ENCODE data around the gene GPX3. TPM values are rescaled to one million over a fixed set of nuclear protein-coding genes. Genes with fewer than 3 reads are reported as not detected.

Gene GPX3
- polyA plus RNA-seq, 1 of the 3 experiments (the other 2 are of a cell fraction): 3.2 TPM

DNA sequence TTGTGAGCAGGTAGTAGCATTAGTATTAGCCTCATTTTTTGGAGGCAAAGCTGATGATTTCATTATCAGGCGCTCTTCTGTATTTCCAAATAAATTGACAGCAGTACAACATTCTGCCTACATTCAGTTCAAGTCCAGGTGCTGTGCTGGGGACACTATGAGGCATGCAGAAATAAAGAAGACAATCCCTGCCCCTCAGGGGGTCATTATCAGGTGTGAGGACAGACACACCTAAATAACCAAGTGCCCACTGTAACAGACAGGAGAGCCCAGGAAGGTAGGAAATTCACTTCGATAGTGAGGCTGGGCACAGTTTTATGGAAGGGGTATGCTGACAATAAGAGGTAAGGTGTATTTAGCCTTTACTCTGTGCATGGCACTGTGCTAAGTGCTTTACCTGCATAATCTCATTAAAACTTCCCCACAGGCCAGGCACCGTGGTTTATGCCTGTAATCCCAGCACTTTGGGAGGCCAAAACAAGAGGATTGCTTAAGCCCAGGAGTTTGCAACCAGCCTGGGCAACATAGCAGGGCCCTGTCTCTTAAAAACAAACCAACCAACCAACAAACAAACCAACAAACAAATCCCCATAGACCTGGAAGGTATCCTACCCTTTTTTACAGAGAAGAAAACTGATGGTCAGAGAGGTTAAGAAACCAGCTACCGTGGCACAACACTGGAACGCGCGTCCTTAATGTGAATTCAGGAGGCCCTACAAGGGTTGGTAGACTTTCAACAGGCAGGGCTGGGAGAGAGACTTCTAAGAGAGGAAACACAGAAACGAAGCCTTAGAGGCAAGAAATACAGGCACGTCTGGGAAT, 17.5 kb upstream of the GPX3 start (continued):
- TF ChIP-seq NRF1 (IDR thresholded peaks at IDR 0.05; ENCODE audit: low read depth, low read length): no peak
- TF ChIP-seq SMC3 (IDR thresholded peaks at IDR 0.05; ENCODE audit: low read depth, low read length): no peak

- POLR2A ChIA-PET: no interaction called here
- WGBS (ENCODE audit: low lambda C conversion rate): 56% methylated on average over 3 of the region's 3 CpGs
These were observed 16.9 kb upstream of the GPX3 start for GRCh38 chr5:151003503-151003860.

More at GRCh38 chr5:151003503-151003860, 16.9 kb upstream of the GPX3 start:
- H3F3A ChIP-seq (replicated peaks; ENCODE audit: insufficient read depth): no peaks in the 10 kb centered on the region
- no peak overlapping the region for H3K9ac ChIP-seq
- H3K4me3 ChIP-seq (ENCODE audit: low read depth in 2 of 2, low read length in 1 of 2): no peak overlapping the region
- H3K27ac ChIP-seq (ENCODE audit: low read depth in 2 of 2, low read length in 1 of 2): no peak overlapping the region
- TF ChIP-seq TEAD4 (IDR thresholded peaks at IDR 0.05; ENCODE audit: borderline replicate concordance, insufficient read depth): no peak
- TF ChIP-seq GABPA (IDR thresholded peaks at IDR 0.05; ENCODE audit: low read depth): no peak
- TF ChIP-seq ZBTB33 (IDR thresholded peaks at IDR 0.05; ENCODE audit: borderline replicate concordance, low read depth): no peak
- no peak for TF ChIP-seq EZH2phosphoT487 (IDR thresholded peaks at IDR 0.05; ENCODE audit: borderline replicate concordance, low read depth)
- no peak for TF ChIP-seq TAF1 (IDR thresholded peaks at IDR 0.05; ENCODE audit: borderline replicate concordance, low read depth, low read length)
- no peak for TF ChIP-seq TCF12 (IDR thresholded peaks at IDR 0.05)
- TF ChIP-seq USF1 (IDR thresholded peaks at IDR 0.05; ENCODE audit: borderline replicate concordance, low read depth): no peak
- no peak for TF ChIP-seq RXRA (IDR thresholded peaks at IDR 0.05; ENCODE audit: borderline replicate concordance, low read depth)
- TF ChIP-seq REST (IDR thresholded peaks at IDR 0.05; ENCODE audit: low read depth, low read length): no peak
- no peak for TF ChIP-seq RCOR1 (IDR thresholded peaks at IDR 0.05; ENCODE audit: low read length)
- TF ChIP-seq NFIC (IDR thresholded peaks at IDR 0.05; ENCODE audit: borderline replicate concordance): no peak
- TF ChIP-seq RAD21 (IDR thresholded peaks at IDR 0.05; ENCODE audit: low read length): no peak
- TF ChIP-seq, protein P1, sequence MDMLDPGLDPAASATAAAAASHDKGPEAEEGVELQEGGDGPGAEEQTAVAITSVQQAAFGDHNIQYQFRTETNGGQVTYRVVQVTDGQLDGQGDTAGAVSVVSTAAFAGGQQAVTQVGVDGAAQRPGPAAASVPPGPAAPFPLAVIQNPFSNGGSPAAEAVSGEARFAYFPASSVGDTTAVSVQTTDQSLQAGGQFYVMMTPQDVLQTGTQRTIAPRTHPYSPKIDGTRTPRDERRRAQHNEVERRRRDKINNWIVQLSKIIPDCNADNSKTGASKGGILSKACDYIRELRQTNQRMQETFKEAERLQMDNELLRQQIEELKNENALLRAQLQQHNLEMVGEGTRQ (IDR thresholded peaks at IDR 0.05; ENCODE audit: borderline replicate concordance, low read depth, low read length): no peak
- TF ChIP-seq EP300 (IDR thresholded peaks at IDR 0.05; ENCODE audit: borderline replicate concordance in 1 of 2, low read depth in 1 of 2, low read length in 1 of 2): no peak
- no peak for TF ChIP-seq MXI1 (IDR thresholded peaks at IDR 0.05; ENCODE audit: low read depth, low read length)
- no peak for TF ChIP-seq RFX5 (IDR thresholded peaks at IDR 0.05; ENCODE audit: low read length)
- TF ChIP-seq ELF1 (IDR thresholded peaks at IDR 0.05): no peak
- TF ChIP-seq FOXM1 (IDR thresholded peaks at IDR 0.05; ENCODE audit: low read depth): no peak
- TF ChIP-seq NRF1 (IDR thresholded peaks at IDR 0.05; ENCODE audit: low read depth, low read length): no peak
- TF ChIP-seq, protein P2, sequence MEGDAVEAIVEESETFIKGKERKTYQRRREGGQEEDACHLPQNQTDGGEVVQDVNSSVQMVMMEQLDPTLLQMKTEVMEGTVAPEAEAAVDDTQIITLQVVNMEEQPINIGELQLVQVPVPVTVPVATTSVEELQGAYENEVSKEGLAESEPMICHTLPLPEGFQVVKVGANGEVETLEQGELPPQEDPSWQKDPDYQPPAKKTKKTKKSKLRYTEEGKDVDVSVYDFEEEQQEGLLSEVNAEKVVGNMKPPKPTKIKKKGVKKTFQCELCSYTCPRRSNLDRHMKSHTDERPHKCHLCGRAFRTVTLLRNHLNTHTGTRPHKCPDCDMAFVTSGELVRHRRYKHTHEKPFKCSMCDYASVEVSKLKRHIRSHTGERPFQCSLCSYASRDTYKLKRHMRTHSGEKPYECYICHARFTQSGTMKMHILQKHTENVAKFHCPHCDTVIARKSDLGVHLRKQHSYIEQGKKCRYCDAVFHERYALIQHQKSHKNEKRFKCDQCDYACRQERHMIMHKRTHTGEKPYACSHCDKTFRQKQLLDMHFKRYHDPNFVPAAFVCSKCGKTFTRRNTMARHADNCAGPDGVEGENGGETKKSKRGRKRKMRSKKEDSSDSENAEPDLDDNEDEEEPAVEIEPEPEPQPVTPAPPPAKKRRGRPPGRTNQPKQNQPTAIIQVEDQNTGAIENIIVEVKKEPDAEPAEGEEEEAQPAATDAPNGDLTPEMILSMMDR (IDR thresholded peaks at IDR 0.05): no peak
- no peaks in the 10 kb centered on the region for H3K9me2 ChIP-seq
- no peaks in the 10 kb centered on the region for H3K9me3 ChIP-seq
- no peaks in the 10 kb centered on the region for H3K27me3 ChIP-seq (ENCODE audit: insufficient read depth)
- no peaks in the 10 kb centered on the region for H3K79me2 ChIP-seq (ENCODE audit: insufficient read depth)
- H3K4me2 ChIP-seq: no peak overlapping the region
- H3K4me1 ChIP-seq (ENCODE audit: control insufficient read depth in 1 of 2, insufficient read depth in 2 of 2, low read depth in 1 of 2, low read length in 1 of 2): no peaks in the 10 kb centered on the region; a peak in 1 of 4 replicates
- H2AFZ ChIP-seq (ENCODE audit: low read depth): no peak overlapping the region
- no peaks in the 10 kb centered on the region for H4K20me1 ChIP-seq (ENCODE audit: insufficient read depth)
- no peaks in the 10 kb centered on the region for H3K36me3 ChIP-seq (replicated peaks in 1 of 2; ENCODE audit: control insufficient read depth in 1 of 2, insufficient read depth in 2 of 2, low read length in 1 of 2)
- CTCF ChIA-PET: interaction anchor here (1.6 to 5.2 kb wide), 4 partner anchors 45 to 123 kb away, joined by 4 to 57 read pairs (median 10); no protein-coding TSS in a partner anchor
- no peak for DNase-seq
